Heart left ventricle (tissue), 13 donors: ENCODE measurements around the gene NKX2-1.

Source experiments
- CTCF ChIP-seq, 12 donors: fragments of 200-600 bp; sonication (generic) in 4 of 12; IDR thresholded peaks; one replicate each; pipeline versions ENCODE4 v1.5.0 to v1.8.0; 2018 to 2022; ENCODE audit warnings: antibody characterized with exemption in 12 of 12, mild to moderate bottlenecking in 5 of 12
- POLR2A ChIP-seq, 2 donors: fragments of 450-650 bp; IDR thresholded peaks; one replicate each; pipeline ENCODE4 v1.6.1; 2017; ENCODE audit warnings: antibody characterized with exemption in 2 of 2, mild to moderate bottlenecking in 2 of 2, moderate library complexity in 2 of 2
- donor health status: ischemic (EF 13 %, LVEDD 7.1; RV severe dilation, severe dysfunction).
- donor health status: DM: no; HTN: yes; CAD: no.
- donor health status: DM: no; HTN: no; CAD: no.
- donor health status: ischemic (EF 25% LVEDD 6.9; RV normal size, moderate dysfunction).
- donor health status: ischemic (EF 25% LVEDD 5.7; RV mildly dilated, moderate dysfunction).
- donor health status: ischemic (EF 35%, LVEDD 5.7; RV mildly dilated, moderate dysfunction).
- donor health status: nonischemic (EF 11% LVEDD 7.7; RV severe dilation, severe dysfunction).
- donor health status: DM: yes; HTN: yes; CAD: no.
- donor health status: PGD.
- donor health status: ischemic (EF 29% LVEDD 5.4; RV normal size, mild dysfunction).
- donor health status: nonischemic (EF 23%, LVEDD 6.1; RV moderate dilation, normal function).

- TF ChIP-seq POLR2A (IDR thresholded peaks at IDR 0.05) (no peak), CTCF (IDR thresholded peaks at IDR 0.05) (no peak)
Observed at GRCh38 chr14:36511981-36512584, 7.9 kb downstream of the NKX2-1 start.
